GM12801 (cell line): ENCODE data around the gene CMSS1.

ENCODE experiments used
- CTCF ChIP-seq: IDR thresholded peaks from one replicate; pipeline ENCODE4 v1.5.1; 2011; ENCODE audit warnings: control low read depth; ENCODE audit not compliant: insufficient read length; ENCODE audit errors: extremely low read depth

CMSS1 gene

DNA sequence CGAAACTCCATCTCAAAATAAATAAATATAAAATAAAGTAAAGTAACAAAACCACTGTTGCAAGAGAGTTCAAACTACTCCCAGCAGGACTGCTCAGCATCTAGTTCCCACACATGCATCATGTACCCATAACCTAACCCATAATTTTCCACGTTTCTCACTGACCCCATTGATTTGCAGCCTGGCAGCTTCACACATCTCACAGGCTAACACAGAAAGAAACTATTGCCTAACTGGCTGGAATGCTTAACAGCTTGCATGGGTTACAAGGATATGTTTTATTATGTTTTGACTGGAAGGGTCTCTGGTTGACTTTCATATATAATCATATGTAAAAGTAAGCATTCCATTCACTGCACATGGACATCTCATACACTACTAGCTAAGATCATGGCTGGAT is 387.5 kb downstream of the CMSS1 start:
- no peak for TF ChIP-seq CTCF

DNA sequence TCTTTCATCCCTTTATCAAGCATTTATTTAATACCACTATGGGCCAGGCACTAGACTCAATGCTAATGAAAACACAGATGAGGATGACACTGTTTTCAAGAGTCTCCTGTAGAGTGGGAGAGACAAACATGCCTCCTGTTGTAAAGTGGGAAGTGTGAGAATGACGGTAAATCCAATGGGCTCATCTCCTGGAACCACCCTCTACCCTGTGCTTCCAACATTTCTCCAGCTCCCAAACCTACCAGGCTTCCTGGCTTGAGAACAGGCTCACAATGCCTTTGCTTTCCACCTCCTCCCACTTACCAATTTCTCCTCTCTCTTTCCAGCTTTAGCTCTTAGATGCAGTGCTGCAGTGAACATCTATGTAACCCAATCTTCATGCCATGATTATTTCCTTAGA is 389.0 kb downstream of the CMSS1 start:
- no peak for TF ChIP-seq CTCF

DNA sequence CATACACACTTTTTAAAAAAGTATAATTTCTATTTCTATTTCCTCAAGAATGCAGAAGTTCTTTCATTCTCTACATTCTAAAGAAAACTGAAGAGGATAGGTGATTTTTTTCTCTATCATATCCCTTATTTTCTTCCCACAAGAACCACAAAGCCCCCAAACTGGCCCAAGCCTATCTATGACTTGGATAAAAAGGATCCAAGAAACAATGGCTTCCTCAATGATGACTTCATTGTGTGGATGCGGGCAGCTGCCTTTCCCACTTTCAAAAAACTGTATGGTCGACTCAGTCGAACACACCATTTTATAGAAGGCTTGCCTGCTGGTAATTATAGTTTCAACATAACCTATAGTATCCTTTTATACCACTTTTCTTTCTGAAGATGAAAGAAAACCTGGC is 390.2 kb downstream of the CMSS1 start:
- no peak for TF ChIP-seq CTCF

DNA sequence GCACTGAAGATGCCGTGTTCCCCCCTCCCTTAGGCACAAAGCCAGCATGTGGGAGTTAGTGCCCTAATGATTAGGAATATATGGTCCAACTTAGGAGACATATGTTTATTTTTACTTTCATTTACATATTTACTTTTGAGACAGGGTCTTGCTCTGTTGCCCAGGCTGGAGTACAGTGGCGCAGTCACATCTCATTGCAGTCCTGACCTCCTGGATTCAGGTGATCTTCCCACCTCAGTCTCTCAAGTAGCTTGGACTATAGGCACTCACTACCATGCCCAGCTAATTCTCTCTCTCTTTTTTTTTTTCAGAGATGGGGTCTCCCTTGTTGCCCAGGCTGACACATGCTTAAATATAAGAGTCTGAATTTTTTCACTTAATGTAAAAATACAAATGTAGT is 391.5 kb downstream of the CMSS1 start:
- TF ChIP-seq CTCF, result no peak

DNA sequence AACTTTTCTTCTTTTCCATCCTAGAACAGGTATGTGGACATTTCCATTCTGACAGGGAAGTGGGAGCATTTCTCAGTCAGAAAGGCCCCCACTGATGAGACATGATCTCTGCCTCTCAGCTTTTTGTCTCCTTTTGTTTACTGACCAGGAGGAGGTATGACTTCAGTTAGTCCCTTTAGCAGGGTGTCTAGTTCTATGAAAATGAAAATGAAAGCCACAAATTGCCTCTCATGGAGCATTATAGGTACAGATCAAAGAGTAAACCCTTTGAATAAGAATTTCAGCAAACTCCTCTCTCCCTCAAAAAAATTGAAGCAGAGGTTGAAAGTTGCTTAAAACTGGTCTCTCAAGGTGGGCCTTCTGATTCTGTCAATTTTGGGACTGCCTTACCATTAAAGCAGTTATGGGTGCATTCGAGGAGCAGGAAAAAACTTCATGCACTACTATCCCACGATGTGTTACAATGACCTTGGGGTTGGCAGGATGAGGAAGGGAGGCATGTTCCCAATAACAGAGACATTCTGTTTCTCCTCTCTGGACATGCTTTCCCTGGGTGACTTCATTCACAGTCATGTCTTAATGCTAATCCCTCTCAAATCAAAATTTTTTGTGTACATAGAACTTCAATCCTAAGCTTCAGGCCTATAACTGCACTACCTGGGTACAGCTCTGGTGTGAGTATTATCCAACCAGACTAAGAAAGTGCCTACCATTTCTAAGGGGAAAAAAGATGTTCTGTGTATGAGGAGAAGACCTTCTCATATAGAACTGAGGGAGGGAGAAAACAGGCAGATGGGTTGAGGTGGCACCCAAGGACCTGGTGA is 392.5 kb downstream of the CMSS1 start:
- no peak for TF ChIP-seq CTCF

- no peak for TF ChIP-seq CTCF
These were observed 393.1 kb downstream of the CMSS1 start for GRCh38 chr3:100210772-100211135.

- no peak for TF ChIP-seq CTCF
These were observed 396.4 kb downstream of the CMSS1 start for GRCh38 chr3:100213891-100214573.
